Duodenal mucosa (tissue), 2 donors: Measurements from ENCODE around the gene ITPR2.

ENCODE experiments used
- H3K27ac ChIP-seq: one replicate; pipeline ENCODE4 v1.7.0; 2013; ENCODE audit warnings: low read depth, low read length
- H3K27me3 ChIP-seq, 2 donors: one replicate each; pipeline ENCODE4 v1.7.0; 2013; ENCODE audit warnings: low read length in 2 of 2, control low read depth in 1 of 2; ENCODE audit not compliant: insufficient read depth in 2 of 2, control insufficient read depth in 1 of 2
- H3K36me3 ChIP-seq, 2 donors: one replicate each; pipeline ENCODE4 v1.7.0; 2013; ENCODE audit warnings: low read length in 2 of 2, control low read depth in 1 of 2; ENCODE audit not compliant: insufficient read depth in 2 of 2, control insufficient read depth in 1 of 2
- H3K4me1 ChIP-seq, 2 donors: one replicate each; pipeline ENCODE4 v1.7.0; 2013; ENCODE audit warnings: low read length in 2 of 2, control low read depth in 1 of 2; ENCODE audit not compliant: insufficient read depth in 2 of 2, control insufficient read depth in 1 of 2
- H3K4me3 ChIP-seq, 2 donors: one replicate each; pipeline ENCODE4 v1.7.0; 2013; ENCODE audit warnings: low read length in 2 of 2, low read depth in 1 of 2
- H3K9ac ChIP-seq, 2 donors: one replicate each; pipeline ENCODE4 v1.7.0; 2013; ENCODE audit warnings: low read length in 2 of 2, low read depth in 1 of 2
- H3K9me3 ChIP-seq, 2 donors: one replicate each; pipeline ENCODE4 v1.7.0; 2013; ENCODE audit warnings: low read length in 2 of 2, control low read depth in 1 of 2; ENCODE audit not compliant: control insufficient read depth in 1 of 2

ITPR2 gene

DNA sequence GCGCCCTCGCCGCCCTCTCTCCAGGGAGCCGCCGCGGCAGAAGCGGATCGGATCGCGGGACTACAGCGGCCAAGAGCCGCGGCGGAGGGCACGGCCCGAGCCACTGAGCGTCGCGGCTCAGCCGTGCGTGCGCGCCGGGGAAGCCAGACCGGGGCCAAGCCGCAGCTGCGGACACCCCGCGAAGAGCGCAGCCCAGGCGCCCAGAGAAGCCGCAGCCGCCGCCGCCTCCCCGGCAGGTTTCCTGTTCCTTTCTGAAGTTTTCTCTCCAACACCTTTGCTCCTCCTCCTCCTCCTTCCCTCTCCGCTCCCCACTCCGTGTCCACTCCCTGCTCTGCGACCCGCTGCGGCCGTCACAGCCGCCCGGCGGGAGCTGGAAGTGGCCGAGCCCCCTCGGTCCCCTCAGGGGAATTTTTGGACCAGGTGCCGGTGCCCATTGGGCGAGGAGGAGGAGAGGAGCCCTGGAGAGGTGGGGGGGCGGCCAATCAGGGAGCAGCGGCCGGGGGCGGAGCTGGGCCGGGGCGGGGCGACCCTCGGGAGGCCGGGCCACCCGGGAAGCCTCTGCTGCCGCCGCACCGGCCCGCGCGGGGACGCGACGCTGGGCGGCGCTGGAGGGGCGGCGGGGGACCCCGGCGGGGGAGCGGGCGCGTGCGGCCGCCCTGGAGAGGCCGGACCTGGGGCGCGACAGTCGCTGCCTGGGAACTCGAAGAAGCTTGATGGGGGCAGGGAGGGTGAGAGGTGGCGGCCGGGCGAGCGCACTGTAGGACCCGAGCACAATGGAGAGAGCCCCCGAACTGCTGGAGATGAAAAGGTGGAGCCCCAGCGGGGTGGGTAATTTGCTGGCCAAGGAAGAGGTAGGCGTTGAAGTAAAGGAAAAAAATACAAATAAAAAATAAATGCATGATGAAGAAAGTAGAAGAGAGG, at the start of gene ITPR2:
Gene ITPR2, minus strand, starts transcription at position 373 of the 921 bp plus-strand sequence. CDS start 413 bp downstream, outside the sequence.
- Histone ChIP-seq H3K4me1 (peaks cover 16 to 20% of the 10 kb centered on the region in 2 donors), H3K4me3 (peak within 1 kb of the TSS; percentile 95 to 96)

DNA sequence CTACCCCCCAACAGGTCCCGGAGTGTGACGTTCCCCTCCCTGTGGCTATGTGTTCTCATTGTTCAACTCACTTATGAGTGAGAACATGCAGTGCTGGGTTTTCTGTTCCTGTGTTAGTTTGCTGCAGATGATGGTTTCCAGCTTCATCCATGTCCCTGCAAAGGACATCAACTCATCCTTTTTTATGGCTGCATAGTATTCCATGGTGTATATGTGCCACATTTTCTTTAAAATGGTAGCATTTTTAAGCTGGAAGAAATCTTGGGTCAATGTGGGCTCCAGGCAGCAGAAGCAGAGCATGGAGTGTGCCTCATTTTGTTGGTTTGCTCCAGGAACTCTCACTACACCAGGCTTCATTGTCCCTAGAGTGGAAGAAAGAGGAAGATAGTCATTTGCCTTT, 47.6 kb upstream of the ITPR2 start:
- H3K9ac ChIP-seq = no peak overlapping the region
- no peaks in the 10 kb centered on the region for H3K36me3 ChIP-seq
- H3K27ac ChIP-seq = no peak overlapping the region
- no peaks in the 10 kb centered on the region for H3K9me3 ChIP-seq
- H3K4me3 ChIP-seq = no peak overlapping the region
- H3K4me1 ChIP-seq = peaks cover 3 to 11% of the 10 kb centered on the region in 2 donors
- H3K27me3 ChIP-seq = no peaks in the 10 kb centered on the region

More for the DNA sequence above, at the start of gene ITPR2:
- Histone ChIP-seq H3K27ac (peak within 1 kb of the TSS; percentile 90), H3K36me3 (no peaks in the 10 kb centered on the region), H3K9ac (peak within 1 kb of the TSS; percentile 90 to 98), H3K27me3 (no peaks in the 10 kb centered on the region), H3K9me3 (no peaks in the 10 kb centered on the region)

DNA sequence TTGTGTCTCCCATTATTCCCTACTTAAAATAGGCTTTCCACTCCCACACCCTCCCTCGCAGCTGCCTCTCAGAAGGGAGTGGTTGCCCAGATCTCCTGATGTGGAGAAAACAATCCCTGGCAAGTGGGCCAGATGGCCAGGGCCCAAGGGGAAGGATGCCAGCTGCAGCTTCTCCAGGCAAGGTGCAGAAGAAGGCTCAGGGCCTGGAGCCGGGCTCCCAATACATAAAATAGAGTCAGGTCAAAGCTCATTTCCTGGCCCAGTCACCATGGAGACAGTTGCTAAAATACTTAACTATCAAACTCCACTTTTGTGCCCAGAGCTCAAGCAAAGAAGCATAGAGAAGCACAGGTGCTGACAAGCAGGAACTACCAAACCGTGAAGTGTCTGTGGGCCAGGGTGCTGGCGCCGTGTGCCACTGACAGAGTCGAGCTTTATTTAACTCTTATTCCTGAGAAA, 45.7 kb upstream of the ITPR2 start:
- Histone ChIP-seq H3K4me1 (peaks cover 0 to 7% of the 10 kb centered on the region in 2 donors), H3K9me3 (no peaks in the 10 kb centered on the region), H3K27me3 (no peaks in the 10 kb centered on the region), H3K27ac (no peak overlapping the region), H3K9ac (no peak overlapping the region), H3K4me3 (no peak overlapping the region), H3K36me3 (no peaks in the 10 kb centered on the region)

DNA sequence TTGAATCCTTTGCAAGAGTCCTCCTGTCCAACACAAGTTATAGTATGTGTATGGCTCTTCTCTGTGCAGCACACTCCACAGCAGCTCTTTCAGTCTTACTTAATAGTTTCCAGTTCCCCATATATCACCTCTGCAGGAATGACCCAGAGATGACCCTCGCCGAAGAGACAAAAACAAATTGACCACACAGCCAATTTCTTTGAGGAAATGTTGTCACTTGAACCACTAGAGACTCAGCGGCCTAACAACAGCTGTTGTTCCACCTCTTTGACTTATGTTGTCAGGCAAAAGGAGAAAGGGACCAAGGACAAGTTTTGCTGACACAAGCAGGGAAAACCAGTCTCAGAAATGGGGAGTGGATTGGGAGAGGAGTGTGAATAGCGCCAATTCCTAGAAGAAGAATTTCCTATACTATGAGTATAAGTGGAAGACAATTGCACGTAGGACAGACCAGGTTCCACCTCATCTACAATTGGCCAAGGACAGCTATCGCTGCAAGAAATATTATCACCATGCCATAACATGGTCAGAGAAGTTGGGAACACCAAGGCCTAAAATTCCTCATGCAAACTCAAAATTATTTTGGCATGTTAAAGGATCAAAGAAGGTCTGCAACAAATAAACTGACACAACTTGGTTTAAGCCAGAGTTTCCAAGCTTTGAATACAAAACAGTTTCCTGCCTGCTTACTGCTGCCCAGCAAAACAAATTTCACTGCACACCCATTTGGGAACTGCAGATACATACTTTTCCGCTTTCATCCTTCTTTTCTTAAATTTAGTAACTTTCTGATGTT, 41.7 kb upstream of the ITPR2 start:
- Histone ChIP-seq H3K9me3 (no peaks in the 10 kb centered on the region), H3K27ac (no peak overlapping the region), H3K4me3 (no peak overlapping the region), H3K27me3 (no peaks in the 10 kb centered on the region), H3K4me1 (peaks cover 14 to 16% of the 10 kb centered on the region in 2 donors), H3K36me3 (no peaks in the 10 kb centered on the region), H3K9ac (no peak overlapping the region)

DNA sequence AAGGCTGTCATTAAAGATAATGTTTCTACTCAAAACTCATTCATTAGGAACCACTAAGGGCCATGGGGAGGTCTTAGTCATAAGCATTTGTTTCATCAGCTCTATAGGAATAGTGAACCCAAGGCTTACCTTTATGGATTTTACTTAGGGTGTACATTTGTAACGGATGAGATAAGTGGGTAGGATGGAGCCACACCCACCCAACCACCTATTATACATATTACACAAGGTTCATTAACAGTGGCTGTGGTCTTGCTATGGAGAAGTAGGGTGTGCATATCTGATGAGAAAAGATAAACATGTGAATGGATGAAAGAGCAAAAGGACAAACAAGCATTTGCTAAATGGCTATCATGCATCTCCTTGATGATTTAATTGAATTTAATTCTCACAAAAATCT, 39.6 kb upstream of the ITPR2 start:
- Histone ChIP-seq H3K4me1 (peaks cover 7 to 17% of the 10 kb centered on the region in 2 donors), H3K27ac (no peak overlapping the region), H3K4me3 (no peak overlapping the region)

DNA sequence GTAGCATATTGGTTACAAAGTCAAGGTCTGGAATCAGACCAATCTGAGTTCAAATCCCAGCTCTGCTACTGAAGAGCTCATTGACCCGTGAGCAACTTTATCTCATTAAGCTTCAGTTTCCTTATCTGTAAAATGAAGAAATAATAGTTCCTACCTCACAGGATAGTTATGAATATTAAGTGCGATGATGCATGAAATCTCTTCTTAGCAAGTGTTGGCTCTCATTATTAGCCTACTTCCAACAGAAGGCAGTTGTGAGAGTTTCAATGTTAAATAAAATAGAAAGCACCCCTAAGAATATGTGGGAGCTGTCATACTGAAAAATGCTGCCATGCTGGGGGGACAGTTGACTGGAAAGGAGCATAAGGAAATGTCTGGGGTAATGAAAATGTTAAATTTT, 39.0 kb upstream of the ITPR2 start:
- H3K4me3 ChIP-seq = no peak overlapping the region
- no peaks in the 10 kb centered on the region for H3K36me3 ChIP-seq
- H3K27ac ChIP-seq = no peak overlapping the region
- peaks cover 7 to 17% of the 10 kb centered on the region in 2 donors for H3K4me1 ChIP-seq
- no peak overlapping the region for H3K9ac ChIP-seq
- no peaks in the 10 kb centered on the region for H3K27me3 ChIP-seq
- no peaks in the 10 kb centered on the region for H3K9me3 ChIP-seq

More for the DNA sequence above, 39.6 kb upstream of the ITPR2 start:
- no peaks in the 10 kb centered on the region for H3K27me3 ChIP-seq
- H3K9me3 ChIP-seq = no peaks in the 10 kb centered on the region
- H3K9ac ChIP-seq = no peak overlapping the region
- H3K36me3 ChIP-seq = no peaks in the 10 kb centered on the region

DNA sequence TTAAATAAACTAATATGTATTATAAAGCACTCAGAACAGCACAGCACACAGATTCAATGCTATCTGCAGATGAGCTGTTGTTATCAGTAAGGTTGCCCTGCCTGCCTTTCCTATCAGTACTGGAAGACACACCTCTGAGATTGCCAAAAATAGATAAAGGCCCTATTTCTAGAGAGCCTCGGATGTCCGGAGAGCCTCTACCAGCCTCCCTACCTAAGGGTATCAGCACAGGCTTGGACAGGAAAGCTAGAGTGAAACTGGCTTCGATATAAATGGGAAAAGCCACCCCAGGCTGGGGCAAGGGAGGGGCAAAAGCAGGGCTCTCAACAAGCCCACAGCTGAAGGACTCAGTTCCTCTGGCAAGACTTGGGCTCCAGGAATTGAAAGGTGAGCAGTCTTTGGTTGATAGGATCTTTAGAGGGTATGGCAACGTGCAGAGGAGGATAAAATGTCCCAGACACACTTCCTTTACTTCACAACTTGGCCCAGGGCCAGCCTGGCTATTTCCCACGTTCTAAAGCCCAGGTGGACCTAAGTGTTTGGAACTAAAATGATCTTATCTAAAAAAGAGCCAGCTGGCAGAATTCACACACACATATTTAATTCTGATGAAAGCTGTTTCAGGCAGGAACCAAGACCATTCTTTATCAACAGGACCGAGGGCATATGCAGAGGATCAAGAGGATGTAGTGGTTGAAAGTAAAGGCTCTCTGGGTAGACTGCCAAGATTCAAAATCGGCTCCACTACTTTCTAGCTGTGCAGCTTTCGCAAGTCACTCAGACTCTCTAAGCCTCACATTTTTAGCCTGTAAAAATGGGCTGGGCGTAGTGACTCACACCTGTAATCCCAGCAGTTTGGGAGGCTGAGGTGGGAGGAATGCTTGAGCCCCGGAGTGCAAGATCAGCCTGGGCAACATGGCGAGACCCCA, 37.8 kb upstream of the ITPR2 start:
- no peak overlapping the region for H3K9ac ChIP-seq
- no peak overlapping the region for H3K27ac ChIP-seq
- no peaks in the 10 kb centered on the region for H3K27me3 ChIP-seq
- H3K4me1 ChIP-seq = peaks cover 7 to 17% of the 10 kb centered on the region in 2 donors
- no peaks in the 10 kb centered on the region for H3K36me3 ChIP-seq
- no peaks in the 10 kb centered on the region for H3K9me3 ChIP-seq
- peak overlapping the region in 1 of 2 donors; percentile 30 for H3K4me3 ChIP-seq

DNA sequence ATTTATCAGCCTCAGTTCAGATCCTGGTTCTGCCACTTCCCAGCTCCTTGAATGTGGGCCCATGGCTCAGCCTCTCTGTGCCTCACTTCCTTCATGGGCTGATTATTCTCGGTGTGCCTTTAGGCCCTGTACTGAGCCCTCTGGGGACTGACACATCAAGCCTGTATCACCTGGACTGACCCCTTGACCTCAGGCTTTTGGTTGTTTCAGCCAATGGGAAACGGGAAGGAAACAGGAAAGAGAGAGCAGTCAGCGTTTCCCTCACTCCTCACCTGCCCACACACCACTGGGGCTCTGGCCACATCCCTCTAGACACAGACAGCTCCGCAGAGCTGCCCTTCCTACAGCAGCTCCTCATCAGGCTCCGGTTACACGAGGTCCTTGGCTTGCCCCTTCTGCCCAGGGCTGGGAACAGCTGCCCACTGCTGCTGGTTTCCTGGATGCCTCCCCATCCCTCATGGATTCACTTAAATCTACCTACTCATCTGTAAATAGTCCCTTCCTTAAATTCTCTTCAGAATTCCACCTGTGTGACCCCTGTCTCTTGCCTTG, 37.0 kb upstream of the ITPR2 start:
- no peak overlapping the region for H3K4me3 ChIP-seq
- no peak overlapping the region for H3K27ac ChIP-seq

DNA sequence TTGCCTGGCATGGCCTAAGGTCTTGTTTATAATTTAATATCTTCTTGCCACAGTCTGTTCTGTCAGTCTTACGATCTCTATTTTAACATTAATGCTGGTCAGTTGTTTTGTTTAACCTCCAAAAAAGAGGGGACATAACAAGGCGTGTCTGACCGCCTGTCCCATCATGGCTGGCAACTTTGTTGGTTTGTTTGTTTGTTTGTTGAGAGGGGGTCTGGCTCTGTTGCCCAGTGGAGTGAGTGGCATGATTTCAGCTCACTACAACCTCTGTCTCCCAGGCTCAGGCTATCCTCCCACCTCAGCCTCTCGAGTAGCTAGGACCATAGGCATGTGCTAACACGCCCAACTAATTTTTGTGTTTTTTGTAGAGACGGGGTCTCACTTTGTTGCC, 36.1 kb upstream of the ITPR2 start:
- no peak overlapping the region for H3K4me3 ChIP-seq
- no peaks in the 10 kb centered on the region for H3K36me3 ChIP-seq
- H3K9me3 ChIP-seq = no peaks in the 10 kb centered on the region
- H3K27ac ChIP-seq = no peak overlapping the region
- no peaks in the 10 kb centered on the region for H3K27me3 ChIP-seq
- no peak overlapping the region for H3K9ac ChIP-seq
- peaks cover 7 to 17% of the 10 kb centered on the region in 2 donors for H3K4me1 ChIP-seq

More for the DNA sequence above, 37.0 kb upstream of the ITPR2 start:
- Histone ChIP-seq H3K27me3 (no peaks in the 10 kb centered on the region), H3K4me1 (peaks cover 7 to 17% of the 10 kb centered on the region in 2 donors), H3K9me3 (no peaks in the 10 kb centered on the region), H3K36me3 (no peaks in the 10 kb centered on the region), H3K9ac (no peak overlapping the region)
